NCI-H146 (cell line): ENCODE data around the gene S100A11.

ENCODE experiments used
- DNase-seq: peaks from one replicate; lab custom pipeline; 2025; lab: John Stamatoyannopoulos, UW

Gene S100A11

GRCh38 chr1:152001631-152002584 is 34.9 kb downstream of the S100A11 start:
- peak; percentile 43 for DNase-seq

GRCh38 chr1:152000964-152001630 is 35.7 kb downstream of the S100A11 start:
- DNase-seq = no peak

GRCh38 chr1:151998611-151999362 is 38.0 kb downstream of the S100A11 start:
- no peak for DNase-seq

GRCh38 chr1:151997284-151997570 is 39.6 kb downstream of the S100A11 start:
- DNase-seq = no peak

- DNase-seq = no peak
Measured at GRCh38 chr1:151995774-151996173, 41.0 kb downstream of the S100A11 start.

GRCh38 chr1:151994956-151995355 is 41.8 kb downstream of the S100A11 start:
- no peak for DNase-seq

GRCh38 chr1:151993734-151994496 is 42.9 kb downstream of the S100A11 start, which contains the start of gene S100A10:
Gene S100A10 (minus strand): TSS chr1:151993859. CDS start chr1:151986230, 7,629 bp downstream.
- DNase-seq = peak; percentile 29

GRCh38 chr1:151993084-151993733 is 43.6 kb downstream of the S100A11 start:
- DNase-seq = no peak

- DNase-seq = no peak
Measured at GRCh38 chr1:151992303-151993083, 44.3 kb downstream of the S100A11 start.

GRCh38 chr1:151991663-151992302 is 45.0 kb downstream of the S100A11 start:
- no peak for DNase-seq

GRCh38 chr1:151990856-151991198 is 46.0 kb downstream of the S100A11 start:
- DNase-seq = peak; percentile 3

GRCh38 chr1:151990058-151990855 is 46.5 kb downstream of the S100A11 start:
- no peak for DNase-seq

GRCh38 chr1:151989211-151989862 is 47.5 kb downstream of the S100A11 start:
- DNase-seq = no peak

- DNase-seq = no peak
Measured at GRCh38 chr1:151988405-151988923, 48.3 kb downstream of the S100A11 start.

- no peak for DNase-seq
Measured at GRCh38 chr1:151986501-151987190, 50.2 kb downstream of the S100A11 start.

- DNase-seq = no peak
Measured at GRCh38 chr1:151985768-151986167, 51.0 kb downstream of the S100A11 start.

- no peak for DNase-seq
Measured at GRCh38 chr1:151985270-151985669, 51.5 kb downstream of the S100A11 start.
